Tibial nerve (tissue), 4 donors: ENCODE measurements around the gene MRPL34.

Experiments used
- EP300 ChIP-seq, 2 donors: sonication (generic); formaldehyde crosslinking; IDR thresholded peaks; one replicate each; pipeline ENCODE4 v1.6.1; 2017; ENCODE audit warnings: antibody characterized with exemption in 2 of 2, mild to moderate bottlenecking in 1 of 2
- POLR2A ChIP-seq, 2 donors: fragments of 450-650 bp; IDR thresholded peaks; one replicate each; pipeline ENCODE4 v1.6.1; 2017; ENCODE audit warnings: antibody characterized with exemption in 2 of 2, mild to moderate bottlenecking in 2 of 2, moderate library complexity in 2 of 2
- TF ChIP-seq, protein P1 (sequence below), 5 experiments: fragments of 200-600 bp in 3 of 5; fragments of 450-650 bp in 2 of 5; sonication (generic) in 3 of 5; IDR thresholded peaks; one replicate each; pipeline ENCODE4 v1.5.1; 2016 to 2019; ENCODE audit warnings: antibody characterized with exemption in 5 of 5, mild to moderate bottlenecking in 3 of 5, moderate library complexity in 2 of 5

DNA sequence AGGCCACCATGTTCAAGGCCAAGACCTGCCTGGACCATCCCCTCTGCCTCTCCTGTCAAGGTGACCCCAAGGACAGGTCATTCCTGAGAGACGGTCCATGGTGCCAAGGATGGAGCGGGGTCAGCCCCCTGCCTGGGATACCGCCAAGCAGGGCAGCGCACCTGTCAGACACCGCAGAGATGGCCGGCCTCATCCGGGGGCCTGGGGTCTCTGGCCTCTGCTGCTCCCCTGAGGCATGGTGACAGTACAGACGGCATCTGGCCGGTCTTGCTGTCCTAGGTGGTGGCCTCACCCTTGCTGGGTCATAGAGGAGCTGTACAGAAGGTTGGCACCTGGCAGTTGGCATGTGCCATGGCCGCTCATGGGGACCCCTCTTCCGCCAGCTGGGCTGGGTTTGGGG lies 14.8 kb downstream of the MRPL34 start:
- TF ChIP-seq, protein P1, sequence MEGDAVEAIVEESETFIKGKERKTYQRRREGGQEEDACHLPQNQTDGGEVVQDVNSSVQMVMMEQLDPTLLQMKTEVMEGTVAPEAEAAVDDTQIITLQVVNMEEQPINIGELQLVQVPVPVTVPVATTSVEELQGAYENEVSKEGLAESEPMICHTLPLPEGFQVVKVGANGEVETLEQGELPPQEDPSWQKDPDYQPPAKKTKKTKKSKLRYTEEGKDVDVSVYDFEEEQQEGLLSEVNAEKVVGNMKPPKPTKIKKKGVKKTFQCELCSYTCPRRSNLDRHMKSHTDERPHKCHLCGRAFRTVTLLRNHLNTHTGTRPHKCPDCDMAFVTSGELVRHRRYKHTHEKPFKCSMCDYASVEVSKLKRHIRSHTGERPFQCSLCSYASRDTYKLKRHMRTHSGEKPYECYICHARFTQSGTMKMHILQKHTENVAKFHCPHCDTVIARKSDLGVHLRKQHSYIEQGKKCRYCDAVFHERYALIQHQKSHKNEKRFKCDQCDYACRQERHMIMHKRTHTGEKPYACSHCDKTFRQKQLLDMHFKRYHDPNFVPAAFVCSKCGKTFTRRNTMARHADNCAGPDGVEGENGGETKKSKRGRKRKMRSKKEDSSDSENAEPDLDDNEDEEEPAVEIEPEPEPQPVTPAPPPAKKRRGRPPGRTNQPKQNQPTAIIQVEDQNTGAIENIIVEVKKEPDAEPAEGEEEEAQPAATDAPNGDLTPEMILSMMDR (IDR thresholded peaks at IDR 0.05), result no peak
- TF ChIP-seq EP300 (IDR thresholded peaks at IDR 0.05) (no peak), POLR2A (IDR thresholded peaks at IDR 0.05) (no peak)
